GM23338 (cell line): ENCODE results near the gene WWOX. TPM values are rescaled to one million over a fixed set of nuclear protein-coding genes. Genes with fewer than 3 reads are reported as not detected.

ENCODE experiments used
- ATAC-seq: fragments of 200-7000 bp; cut with Tn5 transposase; 3 replicates; pipeline ENCODE4 v1.9.1; 2020
- DNase-seq: peaks from one replicate; pipeline ENCODE4 v3.0.0-alpha.2; 2015; ENCODE audit warnings: low spot score
- H2AFZ ChIP-seq: fragments of 200-600 bp; sonication (generic); 2 replicates; pipeline ENCODE4 v1.8.0; 2016; ENCODE audit warnings: antibody characterized with exemption, mild to moderate bottlenecking, moderate library complexity
- H3F3A ChIP-seq: fragments of 200-600 bp; sonication (generic); replicated peaks from 2 replicates; pipeline ENCODE4 v1.8.0; 2017; ENCODE audit warnings: antibody characterized with exemption, mixed run types, low read depth
- H3K27ac ChIP-seq: fragments of 200-600 bp; sonication (generic); 2 replicates; pipeline ENCODE4 v1.6.1; 2016; ENCODE audit warnings: low read depth
- H3K27me3 ChIP-seq: fragments of 200-600 bp; sonication (generic); 2 replicates; pipeline ENCODE4 v1.8.0; 2016; ENCODE audit warnings: mild to moderate bottlenecking, mixed run types, moderate library complexity; ENCODE audit not compliant: insufficient read depth
- H3K36me3 ChIP-seq: fragments of 200-600 bp; sonication (generic); 2 replicates; pipeline ENCODE4 v1.8.0; 2016; ENCODE audit warnings: mild to moderate bottlenecking; ENCODE audit not compliant: insufficient read depth
- H3K4me1 ChIP-seq: fragments of 200-600 bp; sonication (generic); 2 replicates; pipeline ENCODE4 v1.8.0; 2016; ENCODE audit warnings: mild to moderate bottlenecking, moderate library complexity; ENCODE audit not compliant: insufficient read depth
- H3K4me2 ChIP-seq: fragments of 200-600 bp; sonication (generic); 2 replicates; pipeline ENCODE4 v1.7.1; 2017; ENCODE audit warnings: mixed run types
- H3K4me3 ChIP-seq: fragments of 200-600 bp; sonication (generic); 2 replicates; pipeline ENCODE4 v1.6.1; 2016; ENCODE audit warnings: mixed run types
- H3K79me2 ChIP-seq: fragments of 200-600 bp; sonication (generic); replicated peaks from 2 replicates; pipeline ENCODE4 v1.8.0; 2017; ENCODE audit warnings: mild to moderate bottlenecking; ENCODE audit not compliant: insufficient read depth
- H3K9me2 ChIP-seq: fragments of 200-600 bp; sonication (generic); 2 replicates; pipeline ENCODE4 v1.8.0; 2017; ENCODE audit not compliant: insufficient read depth
- H4K20me1 ChIP-seq: fragments of 200-600 bp; sonication (generic); replicated peaks from 2 replicates; pipeline ENCODE4 v1.8.0; 2017; ENCODE audit warnings: mild to moderate bottlenecking; ENCODE audit not compliant: insufficient read depth
- H3K27ac Mint-ChIP-seq: 2 replicates; pipeline ENCODE4 v1.8.0; 2020; ENCODE audit warnings: inconsistent platforms, mild to moderate bottlenecking, moderate library complexity, mixed read lengths
- H3K27me3 Mint-ChIP-seq: 3 replicates; pipeline ENCODE4 v1.8.0; 2022; ENCODE audit warnings: low read depth, mild to moderate bottlenecking, moderate library complexity, mixed read lengths, inconsistent platforms; ENCODE audit not compliant: insufficient read depth, poor library complexity
- H3K36me3 Mint-ChIP-seq: 3 replicates; pipeline ENCODE4 v1.8.0; 2021; ENCODE audit warnings: low read depth, mild to moderate bottlenecking, inconsistent platforms, moderate library complexity, mixed read lengths
- H3K4me1 Mint-ChIP-seq: 3 replicates; pipeline ENCODE4 v1.8.0; 2020; ENCODE audit warnings: mild to moderate bottlenecking, inconsistent platforms, mixed read lengths
- H3K4me3 Mint-ChIP-seq: 3 replicates; pipeline ENCODE4 v1.8.0; 2021; ENCODE audit warnings: moderate library complexity, mild to moderate bottlenecking, inconsistent platforms, mixed read lengths
- H3K9me3 Mint-ChIP-seq: 3 replicates; pipeline ENCODE4 v1.8.0; 2020; ENCODE audit warnings: moderate library complexity, mild to moderate bottlenecking, inconsistent platforms, mixed read lengths
- CREB1 ChIP-seq: fragments of 250-450 bp; sonication (Bioruptor Pico); IDR thresholded peaks from 2 replicates; pipeline ENCODE4 v1.5.0; 2020; ENCODE audit warnings: low read depth, mild to moderate bottlenecking, moderate library complexity
- EZH2 ChIP-seq: fragments of 200-600 bp; sonication (generic); IDR thresholded peaks from one replicate; pipeline ENCODE4 v1.8.0; 2017; ENCODE audit warnings: antibody characterized with exemption, mild to moderate bottlenecking, low read depth; ENCODE audit not compliant: unreplicated experiment
- EZH2phosphoT487 ChIP-seq: fragments of 200-600 bp; sonication (generic); IDR thresholded peaks from one replicate; pipeline ENCODE4 v1.8.1; 2018; ENCODE audit warnings: antibody characterized with exemption; ENCODE audit not compliant: unreplicated experiment
- JUNB ChIP-seq: IDR thresholded peaks from one replicate; pipeline ENCODE4 v1.6.1; 2016; ENCODE audit warnings: antibody characterized with exemption; ENCODE audit not compliant: unreplicated experiment
- NANOG ChIP-seq: IDR thresholded peaks from 2 replicates; pipeline ENCODE4 v1.6.1; 2016; ENCODE audit warnings: antibody characterized with exemption, borderline replicate concordance
- POLR2AphosphoS5 ChIP-seq: IDR thresholded peaks from 2 replicates; pipeline ENCODE4 v1.6.1; 2016; ENCODE audit warnings: antibody characterized with exemption, low read depth
- REST ChIP-seq: IDR thresholded peaks from one replicate; pipeline ENCODE4 v1.6.1; 2018; ENCODE audit warnings: antibody characterized with exemption; ENCODE audit not compliant: unreplicated experiment
- STAT1 ChIP-seq: IDR thresholded peaks from one replicate; pipeline ENCODE4 v1.6.1; 2016; ENCODE audit warnings: antibody characterized with exemption; ENCODE audit not compliant: unreplicated experiment
- ZNF114 ChIP-seq: fragments of 250-450 bp; sonication (Bioruptor Pico); IDR thresholded peaks from 2 replicates; pipeline ENCODE4 v1.5.0; 2020; ENCODE audit warnings: mild to moderate bottlenecking, moderate library complexity
- ZNF331 ChIP-seq: fragments of 250-450 bp; sonication (Bioruptor Pico); IDR thresholded peaks from 2 replicates; pipeline ENCODE4 v1.5.0; 2020; ENCODE audit warnings: low read depth, mild to moderate bottlenecking, moderate library complexity
- polyA plus RNA-seq: library from polyadenylated mRNA; unstranded; fragments of >200 nt; fragmentation: Nextera tagmentation; extraction: Ambion mirVana; gene quantifications from 2 replicates; pipeline ENCODE4 v1.2.1, GENCODE V29; 2016
- total RNA-seq: library from RNA; depleted of rRNA; stranded (reverse); fragments of >200 nt; shearing (Covaris generic); gene quantifications from 2 replicates; pipeline ENCODE4 v1.2.3, GENCODE V29; 2014
- TF ChIP-seq, protein P1 (sequence below), 2 experiments: fragments of 200-600 bp in 1 of 2; sonication (generic) in 1 of 2; conservative IDR thresholded peaks; 2 replicates each; pipeline versions ENCODE4 v1.5.1 to v1.6.1; 2016 to 2017; ENCODE audit warnings: antibody characterized with exemption in 2 of 2, low read depth in 2 of 2, mild to moderate bottlenecking in 2 of 2, moderate library complexity in 1 of 2
- TF ChIP-seq, protein P2 (sequence below): fragments of 250-450 bp; sonication (Bioruptor Pico); IDR thresholded peaks from 2 replicates; pipeline ENCODE4 v1.5.0; 2020; ENCODE audit warnings: mild to moderate bottlenecking, moderate library complexity
- TF ChIP-seq, protein P3 (sequence below): IDR thresholded peaks from 2 replicates; pipeline ENCODE4 v1.6.1; 2016; ENCODE audit warnings: antibody characterized with exemption

Gene WWOX
- total and polyA plus RNA-seq, 2 experiments from 2014 or later, result 10.0 to 19.3 TPM

GRCh38 chr16:79170555-79171246 is 1071.2 kb downstream of the WWOX start:
- H3K79me2 ChIP-seq, result no peaks in the 10 kb centered on the region
- H3K4me3 ChIP-seq, result no peak overlapping the region
- Mint-ChIP-seq H3K27ac (no peak overlapping the region), H3K27me3 (no peaks in the 10 kb centered on the region), H3K4me1 (peaks cover 28% of the 10 kb centered on the region), H3K9me3 (peaks cover 15% of the 10 kb centered on the region), H3K4me3 (no peak overlapping the region), H3K36me3 (peaks cover 13% of the 10 kb centered on the region)
- H3K36me3 ChIP-seq, result no peaks in the 10 kb centered on the region; the same call in 1 of the 2 replicates
- H3F3A ChIP-seq, result no peaks in the 10 kb centered on the region
- H3K4me2 ChIP-seq, result no peak overlapping the region
- H3K9me2 ChIP-seq, result peaks cover 13% of the 10 kb centered on the region
- ATAC-seq, result no peak
- TF ChIP-seq ZNF114 (CRISPR knock-in tag) (no peak), EZH2phosphoT487 (no peak), POLR2AphosphoS5 (no peak), STAT1 (no peak), REST (no peak), EZH2 (no peak), ZNF331 (no peak), CREB1 (CRISPR knock-in tag) (no peak), JUNB (no peak), NANOG (no peak)
- TF ChIP-seq, protein P1, sequence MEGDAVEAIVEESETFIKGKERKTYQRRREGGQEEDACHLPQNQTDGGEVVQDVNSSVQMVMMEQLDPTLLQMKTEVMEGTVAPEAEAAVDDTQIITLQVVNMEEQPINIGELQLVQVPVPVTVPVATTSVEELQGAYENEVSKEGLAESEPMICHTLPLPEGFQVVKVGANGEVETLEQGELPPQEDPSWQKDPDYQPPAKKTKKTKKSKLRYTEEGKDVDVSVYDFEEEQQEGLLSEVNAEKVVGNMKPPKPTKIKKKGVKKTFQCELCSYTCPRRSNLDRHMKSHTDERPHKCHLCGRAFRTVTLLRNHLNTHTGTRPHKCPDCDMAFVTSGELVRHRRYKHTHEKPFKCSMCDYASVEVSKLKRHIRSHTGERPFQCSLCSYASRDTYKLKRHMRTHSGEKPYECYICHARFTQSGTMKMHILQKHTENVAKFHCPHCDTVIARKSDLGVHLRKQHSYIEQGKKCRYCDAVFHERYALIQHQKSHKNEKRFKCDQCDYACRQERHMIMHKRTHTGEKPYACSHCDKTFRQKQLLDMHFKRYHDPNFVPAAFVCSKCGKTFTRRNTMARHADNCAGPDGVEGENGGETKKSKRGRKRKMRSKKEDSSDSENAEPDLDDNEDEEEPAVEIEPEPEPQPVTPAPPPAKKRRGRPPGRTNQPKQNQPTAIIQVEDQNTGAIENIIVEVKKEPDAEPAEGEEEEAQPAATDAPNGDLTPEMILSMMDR (conservative IDR thresholded peaks at IDR 0.05; ENCODE audit: low read depth in 2 of 2), result no peak
- TF ChIP-seq, protein P2, sequence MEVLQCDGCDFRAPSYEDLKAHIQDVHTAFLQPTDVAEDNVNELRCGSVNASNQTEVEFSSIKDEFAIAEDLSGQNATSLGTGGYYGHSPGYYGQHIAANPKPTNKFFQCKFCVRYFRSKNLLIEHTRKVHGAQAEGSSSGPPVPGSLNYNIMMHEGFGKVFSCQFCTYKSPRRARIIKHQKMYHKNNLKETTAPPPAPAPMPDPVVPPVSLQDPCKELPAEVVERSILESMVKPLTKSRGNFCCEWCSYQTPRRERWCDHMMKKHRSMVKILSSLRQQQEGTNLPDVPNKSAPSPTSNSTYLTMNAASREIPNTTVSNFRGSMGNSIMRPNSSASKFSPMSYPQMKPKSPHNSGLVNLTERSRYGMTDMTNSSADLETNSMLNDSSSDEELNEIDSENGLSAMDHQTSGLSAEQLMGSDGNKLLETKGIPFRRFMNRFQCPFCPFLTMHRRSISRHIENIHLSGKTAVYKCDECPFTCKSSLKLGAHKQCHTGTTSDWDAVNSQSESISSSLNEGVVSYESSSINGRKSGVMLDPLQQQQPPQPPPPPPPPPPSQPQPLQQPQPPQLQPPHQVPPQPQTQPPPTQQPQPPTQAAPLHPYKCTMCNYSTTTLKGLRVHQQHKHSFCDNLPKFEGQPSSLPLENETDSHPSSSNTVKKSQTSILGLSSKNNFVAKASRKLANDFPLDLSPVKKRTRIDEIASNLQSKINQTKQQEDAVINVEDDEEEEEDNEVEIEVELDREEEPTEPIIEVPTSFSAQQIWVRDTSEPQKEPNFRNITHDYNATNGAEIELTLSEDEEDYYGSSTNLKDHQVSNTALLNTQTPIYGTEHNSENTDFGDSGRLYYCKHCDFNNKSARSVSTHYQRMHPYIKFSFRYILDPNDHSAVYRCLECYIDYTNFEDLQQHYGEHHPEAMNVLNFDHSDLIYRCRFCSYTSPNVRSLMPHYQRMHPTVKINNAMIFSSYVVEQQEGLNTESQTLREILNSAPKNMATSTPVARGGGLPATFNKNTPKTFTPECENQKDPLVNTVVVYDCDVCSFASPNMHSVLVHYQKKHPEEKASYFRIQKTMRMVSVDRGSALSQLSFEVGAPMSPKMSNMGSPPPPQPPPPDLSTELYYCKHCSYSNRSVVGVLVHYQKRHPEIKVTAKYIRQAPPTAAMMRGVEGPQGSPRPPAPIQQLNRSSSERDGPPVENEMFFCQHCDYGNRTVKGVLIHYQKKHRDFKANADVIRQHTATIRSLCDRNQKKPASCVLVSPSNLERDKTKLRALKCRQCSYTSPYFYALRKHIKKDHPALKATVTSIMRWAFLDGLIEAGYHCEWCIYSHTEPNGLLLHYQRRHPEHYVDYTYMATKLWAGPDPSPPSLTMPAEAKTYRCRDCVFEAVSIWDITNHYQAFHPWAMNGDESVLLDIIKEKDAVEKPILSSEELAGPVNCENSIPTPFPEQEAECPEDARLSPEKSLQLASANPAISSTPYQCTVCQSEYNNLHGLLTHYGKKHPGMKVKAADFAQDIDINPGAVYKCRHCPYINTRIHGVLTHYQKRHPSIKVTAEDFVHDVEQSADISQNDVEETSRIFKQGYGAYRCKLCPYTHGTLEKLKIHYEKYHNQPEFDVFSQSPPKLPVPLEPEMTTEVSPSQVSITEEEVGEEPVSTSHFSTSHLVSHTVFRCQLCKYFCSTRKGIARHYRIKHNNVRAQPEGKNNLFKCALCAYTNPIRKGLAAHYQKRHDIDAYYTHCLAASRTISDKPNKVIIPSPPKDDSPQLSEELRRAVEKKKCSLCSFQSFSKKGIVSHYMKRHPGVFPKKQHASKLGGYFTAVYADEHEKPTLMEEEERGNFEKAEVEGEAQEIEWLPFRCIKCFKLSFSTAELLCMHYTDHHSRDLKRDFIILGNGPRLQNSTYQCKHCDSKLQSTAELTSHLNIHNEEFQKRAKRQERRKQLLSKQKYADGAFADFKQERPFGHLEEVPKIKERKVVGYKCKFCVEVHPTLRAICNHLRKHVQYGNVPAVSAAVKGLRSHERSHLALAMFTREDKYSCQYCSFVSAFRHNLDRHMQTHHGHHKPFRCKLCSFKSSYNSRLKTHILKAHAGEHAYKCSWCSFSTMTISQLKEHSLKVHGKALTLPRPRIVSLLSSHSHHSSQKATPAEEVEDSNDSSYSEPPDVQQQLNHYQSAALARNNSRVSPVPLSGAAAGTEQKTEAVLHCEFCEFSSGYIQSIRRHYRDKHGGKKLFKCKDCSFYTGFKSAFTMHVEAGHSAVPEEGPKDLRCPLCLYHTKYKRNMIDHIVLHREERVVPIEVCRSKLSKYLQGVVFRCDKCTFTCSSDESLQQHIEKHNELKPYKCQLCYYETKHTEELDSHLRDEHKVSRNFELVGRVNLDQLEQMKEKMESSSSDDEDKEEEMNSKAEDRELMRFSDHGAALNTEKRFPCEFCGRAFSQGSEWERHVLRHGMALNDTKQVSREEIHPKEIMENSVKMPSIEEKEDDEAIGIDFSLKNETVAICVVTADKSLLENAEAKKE (CRISPR knock-in tag), result no peak
- TF ChIP-seq, protein P3, sequence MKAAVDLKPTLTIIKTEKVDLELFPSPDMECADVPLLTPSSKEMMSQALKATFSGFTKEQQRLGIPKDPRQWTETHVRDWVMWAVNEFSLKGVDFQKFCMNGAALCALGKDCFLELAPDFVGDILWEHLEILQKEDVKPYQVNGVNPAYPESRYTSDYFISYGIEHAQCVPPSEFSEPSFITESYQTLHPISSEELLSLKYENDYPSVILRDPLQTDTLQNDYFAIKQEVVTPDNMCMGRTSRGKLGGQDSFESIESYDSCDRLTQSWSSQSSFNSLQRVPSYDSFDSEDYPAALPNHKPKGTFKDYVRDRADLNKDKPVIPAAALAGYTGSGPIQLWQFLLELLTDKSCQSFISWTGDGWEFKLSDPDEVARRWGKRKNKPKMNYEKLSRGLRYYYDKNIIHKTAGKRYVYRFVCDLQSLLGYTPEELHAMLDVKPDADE, result no peak
- H2AFZ ChIP-seq, result no peak overlapping the region
- no peaks in the 10 kb centered on the region for H3K27me3 ChIP-seq
- no peak for DNase-seq
- peaks cover 14% of the 10 kb centered on the region for H3K4me1 ChIP-seq
- no peak overlapping the region; the same call in 1 of the 2 replicates for H3K27ac ChIP-seq
- no peaks in the 10 kb centered on the region for H4K20me1 ChIP-seq
